ENCODE results near the gene POLR1B.
"Not testable (repeated sequence)": the region's sequence is repeated elsewhere in the genome, so short reads cannot be mapped to it uniquely, and the experiment has no call there.

The POLR1B gene

GRCh38 chr2:112542123-112542983, at the start of gene POLR1B:
TSS of gene POLR1B (plus strand) at chr2:112542465. CDS start at chr2:112542495, 30 bp downstream.
- DNase-seq = peak; percentile 83

- no peak for DNase-seq
These were observed 49.2 kb upstream of the POLR1B start for GRCh38 chr2:112493048-112493447.

- DNase-seq = no peak
These were observed 48.2 kb upstream of the POLR1B start for GRCh38 chr2:112493858-112494648.

- no peak for DNase-seq
These were observed 47.4 kb upstream of the POLR1B start for GRCh38 chr2:112494828-112495227.

GRCh38 chr2:112495878-112496277, 46.4 kb upstream of the POLR1B start:
- not testable (repeated sequence) for DNase-seq

- not testable (repeated sequence) for DNase-seq
These were observed 41.3 kb upstream of the POLR1B start for GRCh38 chr2:112500850-112501484.

GRCh38 chr2:112509239-112509998, 32.8 kb upstream of the POLR1B start:
- DNase-seq = not testable (repeated sequence)

GRCh38 chr2:112516801-112517200, 25.5 kb upstream of the POLR1B start:
- DNase-seq = no peak

- no peak for DNase-seq
These were observed 23.5 kb upstream of the POLR1B start for GRCh38 chr2:112518807-112519206.

GRCh38 chr2:112519506-112519905, 22.8 kb upstream of the POLR1B start:
- DNase-seq = no peak

- no peak for DNase-seq
These were observed 22.0 kb upstream of the POLR1B start for GRCh38 chr2:112520234-112520783.

- DNase-seq = no peak
These were observed 18.9 kb upstream of the POLR1B start for GRCh38 chr2:112523291-112523777.

GRCh38 chr2:112524276-112524675, 18.0 kb upstream of the POLR1B start:
- not testable (repeated sequence) for DNase-seq

- no peak for DNase-seq
These were observed 13.7 kb upstream of the POLR1B start for GRCh38 chr2:112528541-112528940.

GRCh38 chr2:112529757-112530156, 12.5 kb upstream of the POLR1B start:
- DNase-seq = no peak

GRCh38 chr2:112530728-112531127, 11.5 kb upstream of the POLR1B start:
- DNase-seq = no peak

- DNase-seq = no peak
These were observed 7.4 kb upstream of the POLR1B start for GRCh38 chr2:112534826-112535225.

- DNase-seq = not testable (repeated sequence)
These were observed 5.6 kb upstream of the POLR1B start for GRCh38 chr2:112536665-112537064.

- DNase-seq = no peak
These were observed 3.0 kb upstream of the POLR1B start for GRCh38 chr2:112539306-112539705.

- DNase-seq = no peak
These were observed 1.4 kb upstream of the POLR1B start for GRCh38 chr2:112540906-112541305.

- DNase-seq = peak; percentile 38
These were observed 746 bp upstream of the POLR1B start for GRCh38 chr2:112541315-112542122.
